GM18907 (cell line): ENCODE results near the gene SIRT4.
"Not testable (repeated sequence)": the region's sequence is repeated elsewhere in the genome, so short reads cannot be mapped to it uniquely, and the experiment has no call there.

Experiments used
- ATAC-seq: cut with Tn5 transposase; IDR thresholded peaks from one replicate; pipeline ENCODE4 v1.9.1; 2021; ENCODE audit warnings: mild to moderate bottlenecking, moderate library complexity; ENCODE audit not compliant: unreplicated experiment

The SIRT4 gene

DNA sequence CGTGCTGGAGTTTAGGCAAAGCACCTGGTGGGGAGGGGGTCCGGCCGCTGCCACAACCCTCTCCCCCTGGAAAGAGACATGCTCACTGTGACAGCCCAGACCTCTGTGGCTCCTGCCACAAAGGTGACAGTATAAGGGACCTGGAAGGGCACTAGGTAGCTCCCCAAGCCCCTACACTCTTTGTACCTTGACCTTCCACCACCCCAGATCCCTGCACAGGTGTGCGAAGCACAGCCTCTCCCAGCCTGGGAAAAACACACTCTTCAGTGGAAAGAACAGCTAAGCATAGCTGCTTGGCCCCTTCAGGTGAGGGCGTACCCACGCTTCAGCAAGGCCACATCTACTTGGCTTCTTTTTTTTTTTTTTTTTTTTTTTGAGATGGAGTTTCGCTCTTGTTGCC, 30.4 kb downstream of the SIRT4 start:
- ATAC-seq, result no peak

GRCh38 chr12:120335447-120335846, 33.3 kb downstream of the SIRT4 start:
- not testable (repeated sequence) for ATAC-seq

- not testable (repeated sequence) for ATAC-seq
Observed at GRCh38 chr12:120336392-120336791, 34.3 kb downstream of the SIRT4 start.

GRCh38 chr12:120337730-120338129, 35.6 kb downstream of the SIRT4 start:
- no peak for ATAC-seq

DNA sequence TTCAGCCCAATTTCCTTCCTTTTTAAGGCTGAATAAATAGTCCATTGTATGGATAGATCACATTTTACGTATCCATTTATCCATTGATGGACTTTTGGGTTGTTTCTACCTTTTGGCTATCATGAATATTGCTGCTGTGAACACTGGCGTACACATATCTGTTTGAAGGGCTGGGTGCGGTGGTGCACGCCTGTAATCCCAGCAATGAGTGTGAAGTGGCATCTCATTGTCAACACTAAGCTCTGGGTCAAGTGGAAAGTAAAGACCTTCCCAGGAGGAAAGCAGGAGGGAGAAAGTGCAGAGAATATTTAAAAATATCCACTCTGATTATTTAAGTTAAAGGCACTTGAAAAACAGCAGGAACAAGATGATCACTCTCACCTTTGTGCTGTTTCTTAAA, 37.1 kb downstream of the SIRT4 start:
- no peak for ATAC-seq

GRCh38 chr12:120342175-120343038, 40.3 kb downstream of the SIRT4 start:
- no peak for ATAC-seq

DNA sequence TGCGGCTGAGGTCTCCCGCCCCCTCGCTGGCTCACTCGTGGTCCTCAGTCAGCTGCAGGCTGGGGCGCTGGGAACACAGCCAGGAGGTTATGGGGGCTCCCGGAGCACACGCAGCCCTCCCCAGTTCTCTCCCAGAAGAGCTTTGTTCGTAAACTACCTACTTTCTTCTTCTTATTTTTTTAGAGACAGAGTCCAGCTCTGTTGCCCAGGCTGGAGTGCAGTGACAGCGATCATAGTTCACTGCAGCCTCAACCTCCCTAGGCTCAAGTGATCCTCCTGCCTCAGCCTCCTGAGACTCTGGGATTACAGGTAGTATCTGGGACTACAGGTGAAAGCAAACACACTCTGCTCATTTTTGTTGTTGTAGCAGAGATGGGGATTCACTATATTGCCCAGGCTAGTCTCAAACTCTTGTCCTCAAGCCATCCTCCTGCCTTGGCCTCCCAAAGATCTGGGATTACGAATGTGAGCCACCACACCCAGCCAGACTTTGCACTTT, 41.0 kb downstream of the SIRT4 start:
- no peak for ATAC-seq

DNA sequence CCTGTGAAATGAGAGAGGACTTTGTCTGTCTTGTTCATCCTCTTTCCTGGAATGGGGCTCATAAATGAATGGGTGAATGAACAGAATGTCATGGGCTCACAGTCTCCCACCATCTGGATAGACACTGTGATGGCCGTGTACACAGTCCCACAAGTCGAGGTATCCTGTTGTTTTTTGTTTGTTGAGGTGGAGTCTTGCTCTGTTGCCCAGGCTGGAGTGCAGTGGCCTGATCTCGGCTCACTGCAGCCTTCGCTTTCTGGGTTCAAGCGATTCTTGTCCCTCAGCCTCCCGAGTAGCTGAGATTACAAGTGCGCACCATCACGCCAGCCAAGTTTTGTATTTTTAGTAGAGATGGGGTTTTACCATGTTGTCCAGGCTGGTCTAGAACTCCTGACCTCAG, 41.6 kb downstream of the SIRT4 start:
- ATAC-seq, result no peak

- ATAC-seq, result no peak
Observed at GRCh38 chr12:120346031-120346430, 43.9 kb downstream of the SIRT4 start.

DNA sequence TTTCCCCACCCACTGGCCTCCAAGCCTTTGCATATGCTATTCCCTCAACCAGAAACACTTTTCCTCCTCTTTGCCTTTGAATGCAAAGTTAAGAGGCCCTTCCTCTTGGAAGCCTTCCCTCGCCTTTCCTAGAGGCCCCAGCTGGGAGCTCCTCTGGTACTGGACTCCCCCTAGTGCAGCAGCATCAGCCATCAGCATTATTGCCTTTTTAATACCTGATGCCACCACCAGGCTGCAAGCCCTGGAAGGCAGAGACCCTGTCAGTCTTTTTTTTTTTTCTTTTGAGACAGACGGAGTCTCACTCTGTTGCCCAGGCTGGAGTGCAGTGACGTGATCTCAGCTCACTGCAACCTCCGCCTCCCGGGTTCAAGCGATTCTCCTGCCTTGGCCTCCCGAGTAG, 44.6 kb downstream of the SIRT4 start:
- no peak for ATAC-seq

DNA sequence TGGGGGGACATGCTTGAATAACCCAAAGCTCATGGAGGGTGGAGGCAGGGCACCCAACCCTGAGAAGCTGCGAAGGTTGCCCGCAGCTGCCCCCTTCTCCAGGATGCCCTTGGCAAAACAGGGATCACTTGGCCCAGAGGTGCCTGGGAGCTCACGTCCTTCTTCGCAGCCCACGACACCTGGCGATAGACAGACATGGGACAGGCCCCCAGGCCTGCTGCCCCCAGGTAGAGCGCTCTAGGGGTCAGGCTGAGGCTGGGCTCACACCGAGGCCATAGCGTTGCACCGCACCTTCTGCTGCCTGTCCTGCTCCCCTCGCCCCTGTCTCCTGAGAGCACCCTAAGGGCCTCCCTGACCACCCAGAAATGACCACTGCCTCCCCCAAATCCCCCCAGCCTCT, 45.6 kb downstream of the SIRT4 start:
- no peak for ATAC-seq

GRCh38 chr12:120350576-120351350, 48.6 kb downstream of the SIRT4 start:
- no peak for ATAC-seq

DNA sequence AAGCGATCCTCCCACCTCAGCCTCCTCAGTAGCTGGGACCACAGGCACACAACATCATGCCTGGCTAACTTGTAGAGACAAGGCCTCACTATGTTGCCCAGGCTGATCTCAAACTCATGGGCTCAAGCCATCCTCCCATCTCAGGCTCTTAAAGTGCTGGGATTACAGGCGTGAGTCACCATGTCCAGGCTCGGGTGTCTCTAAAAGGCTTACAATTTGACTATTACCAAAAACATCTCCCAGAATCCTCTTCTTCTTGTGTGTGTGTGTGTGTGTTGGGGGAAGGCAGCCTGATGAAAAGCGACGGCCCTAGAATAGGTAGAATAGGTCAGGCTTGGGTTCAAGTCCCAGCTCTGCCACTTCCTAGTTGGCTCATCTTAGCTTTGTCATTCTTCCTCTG, 50.0 kb downstream of the SIRT4 start:
- no peak for ATAC-seq

DNA sequence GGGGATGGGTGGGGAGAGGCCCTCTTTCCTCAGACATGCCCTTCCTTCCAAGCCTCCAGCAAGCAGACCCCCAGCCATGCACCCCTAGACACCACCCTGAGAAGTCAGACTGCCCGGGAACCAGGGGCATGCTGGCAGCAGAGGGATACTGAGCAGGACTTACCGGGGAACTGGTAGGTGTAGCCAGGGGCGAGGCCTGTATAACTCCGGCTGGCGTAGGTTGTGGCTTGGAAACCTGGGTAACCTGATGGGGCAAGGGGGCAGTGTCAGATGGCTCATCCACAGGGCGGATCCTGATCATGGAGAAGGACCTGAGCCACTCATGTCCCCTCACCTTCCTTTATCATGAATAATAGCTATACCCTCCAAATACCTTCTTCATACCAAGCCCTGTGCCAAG, 51.0 kb downstream of the SIRT4 start:
- ATAC-seq, result no peak

DNA sequence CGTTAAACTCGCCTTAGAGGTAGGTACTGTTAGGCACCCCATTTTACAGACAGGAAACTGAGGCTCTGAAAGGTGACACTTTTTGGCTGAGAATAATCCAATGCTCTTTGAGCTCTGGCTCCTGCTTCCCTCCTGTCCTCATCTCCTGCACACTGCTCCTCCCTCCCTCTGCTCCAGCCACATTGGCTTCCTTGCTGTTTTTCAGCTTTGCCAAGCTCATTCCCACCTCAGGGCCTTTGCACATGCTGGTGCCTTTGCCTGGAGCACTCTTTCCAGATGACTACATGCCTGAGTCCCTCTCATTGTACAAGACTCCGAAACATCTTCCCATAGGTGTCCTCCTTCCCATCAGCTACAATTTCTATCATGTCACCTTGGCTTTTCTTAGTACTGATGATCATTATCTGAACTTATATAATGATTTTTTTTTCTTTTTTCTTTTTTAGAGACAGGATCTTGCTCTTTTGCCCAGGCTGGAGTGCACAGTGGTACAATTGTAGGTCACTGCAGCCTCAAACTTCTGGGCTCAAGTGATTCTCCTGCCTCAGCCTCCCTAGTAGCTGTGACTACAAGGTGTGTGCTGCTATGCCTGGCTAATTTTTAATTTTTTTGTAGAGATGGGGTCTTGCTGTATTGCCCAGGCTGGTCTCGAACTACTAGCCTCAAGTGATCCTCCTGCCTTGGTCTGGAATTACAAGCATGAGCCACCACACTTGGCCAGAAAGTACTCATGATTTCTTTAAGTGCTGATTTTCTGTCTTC, 51.6 kb downstream of the SIRT4 start:
- ATAC-seq, result no peak

DNA sequence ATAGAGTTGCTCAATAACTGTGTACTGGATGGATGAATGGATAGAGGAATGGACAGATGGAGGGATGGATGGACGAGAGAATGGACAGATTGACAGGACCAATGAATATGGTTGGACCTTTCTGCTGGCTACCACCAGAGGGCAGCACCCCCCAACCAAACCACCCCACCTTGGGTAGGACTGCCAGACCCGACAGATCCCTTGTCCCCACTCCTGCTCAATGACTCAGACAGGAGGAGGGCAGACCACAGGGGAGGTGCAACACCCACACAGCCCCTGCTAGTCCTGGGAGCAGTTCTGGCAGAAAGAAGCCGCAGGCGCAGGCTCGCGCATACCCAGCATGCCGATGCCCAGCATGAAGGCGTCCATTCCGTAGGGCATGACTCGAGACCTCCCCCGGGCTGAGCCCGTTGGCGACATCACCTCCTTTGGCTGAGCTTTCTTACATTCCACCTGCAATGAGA, 54.5 kb downstream of the SIRT4 start:
- no peak for ATAC-seq

DNA sequence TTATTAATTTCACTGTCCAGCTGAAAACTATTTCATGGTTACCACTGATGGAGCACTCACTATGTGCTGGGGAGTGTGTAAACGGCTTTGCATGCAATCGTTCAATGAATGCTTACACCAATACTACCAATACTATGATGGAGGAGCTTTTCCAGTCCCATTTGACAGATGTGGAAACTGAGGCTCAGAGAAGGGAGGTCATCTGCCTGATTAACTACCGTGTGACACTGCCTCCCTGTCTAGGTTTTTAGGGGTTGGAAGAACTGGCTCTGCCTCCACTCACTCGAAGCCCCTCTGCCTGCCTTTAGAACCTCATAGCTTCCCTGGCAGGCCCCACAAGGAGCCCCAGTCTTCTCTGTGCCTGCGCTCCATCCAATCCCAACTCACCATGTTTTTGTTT, 55.0 kb downstream of the SIRT4 start:
- ATAC-seq, result no peak

DNA sequence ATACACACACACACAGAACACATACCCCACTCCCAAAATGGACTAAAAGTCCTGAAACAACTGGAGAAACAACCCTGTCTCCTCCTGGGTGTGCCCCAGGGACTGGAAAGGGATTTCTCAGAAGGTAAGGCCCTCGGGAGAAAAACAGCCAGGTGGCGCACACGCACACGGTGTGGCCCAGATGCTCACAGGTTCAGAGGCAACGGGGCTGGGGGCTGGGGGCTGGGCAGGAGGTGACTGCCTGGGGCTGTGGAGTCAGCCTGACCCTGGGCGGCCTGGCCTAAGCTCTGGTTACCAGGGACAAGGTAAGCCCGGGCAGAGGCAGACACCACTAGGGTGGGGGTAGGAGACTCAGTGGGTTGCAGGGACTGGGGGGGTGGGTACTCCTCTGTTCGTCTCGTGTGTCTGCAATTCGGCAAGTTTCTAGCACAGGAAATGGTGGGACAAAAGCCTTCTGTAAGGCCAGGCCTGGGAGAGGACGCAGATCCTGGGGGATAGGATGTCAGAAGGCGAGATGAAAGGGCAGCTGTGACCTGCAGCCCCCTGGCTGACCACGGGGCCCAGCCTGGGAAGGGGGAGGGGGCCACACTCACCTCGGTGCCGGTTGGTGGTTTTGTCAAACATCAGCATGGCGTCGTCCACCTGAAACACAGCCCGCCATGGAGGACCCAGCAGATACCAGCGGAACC, 56.4 kb downstream of the SIRT4 start:
- no peak for ATAC-seq

DNA sequence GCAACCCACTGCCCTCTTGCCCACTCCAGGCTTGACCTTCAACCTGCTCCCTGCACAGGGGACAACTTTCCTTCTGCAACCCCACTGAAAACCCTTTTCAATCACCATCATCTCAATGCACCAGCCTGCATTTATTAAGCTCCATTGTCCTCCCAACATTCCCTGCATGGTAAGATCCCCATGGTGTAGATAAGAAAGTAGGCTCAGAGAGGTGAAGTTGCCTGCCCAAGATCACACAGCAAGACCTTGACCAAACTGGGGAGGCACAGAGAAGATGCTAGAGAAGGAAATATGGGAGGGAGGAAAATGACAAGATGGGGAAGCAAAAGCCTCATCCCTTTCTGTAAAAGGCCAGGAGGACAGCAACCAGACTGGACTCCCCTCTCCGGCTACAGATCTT, 57.0 kb downstream of the SIRT4 start:
- ATAC-seq, result no peak

- no peak for ATAC-seq
Observed at GRCh38 chr12:120361506-120362208, 59.5 kb downstream of the SIRT4 start.
